HL-60 (cell line): ENCODE results near the gene MAMDC2.

Experiments used
- DNase-seq, 2 experiments: peaks; one replicate each; pipeline ENCODE4 v3.0.0-alpha.2; 2010 to 2020; ENCODE audit warnings: low read depth in 1 of 2, low spot score in 1 of 2
- H3K27ac ChIP-seq: fragments of 250-450 bp; sonication (Bioruptor Pico); replicated peaks from 2 replicates; pipeline ENCODE4 v1.5.1; 2020; ENCODE audit warnings: mild to moderate bottlenecking, moderate library complexity
- H3K27me3 ChIP-seq: fragments of 250-450 bp; sonication (Bioruptor Pico); 2 replicates; pipeline ENCODE4 v1.5.1; 2021; ENCODE audit warnings: mild to moderate bottlenecking, moderate library complexity; ENCODE audit not compliant: insufficient read depth, poor library complexity, severe bottlenecking
- H3K4me3 ChIP-seq: replicated peaks from 2 replicates; pipeline ENCODE4 v1.5.1; 2011; ENCODE audit warnings: mild to moderate bottlenecking, control low read depth, low read length; ENCODE audit not compliant: insufficient read depth
- CTCF ChIP-seq: IDR thresholded peaks from one replicate; pipeline ENCODE4 v1.5.1; 2011; ENCODE audit warnings: low read length, control low read depth, inconsistent platforms; ENCODE audit not compliant: insufficient read depth
- GABPA ChIP-seq: IDR thresholded peaks from 2 replicates; pipeline ENCODE4 v1.6.1; 2012; ENCODE audit warnings: low read depth
- POLR2AphosphoS5 ChIP-seq: IDR thresholded peaks from 2 replicates; pipeline ENCODE4 v1.6.1; 2012; ENCODE audit warnings: low read depth
- REST ChIP-seq: IDR thresholded peaks from 2 replicates; pipeline ENCODE4 v1.6.1; 2012; ENCODE audit warnings: low read depth; ENCODE audit not compliant: insufficient replicate concordance
- SPI1 ChIP-seq: IDR thresholded peaks from 2 replicates; pipeline ENCODE4 v1.6.1; 2012; ENCODE audit warnings: low read depth, mild to moderate bottlenecking, borderline replicate concordance

MAMDC2 gene

GRCh38 chr9:70052768-70053167 is 9.1 kb downstream of the MAMDC2 start:
- no peak for DNase-seq
- Histone ChIP-seq H3K27me3 (no peaks in the 10 kb centered on the region), H3K27ac (no peak overlapping the region), H3K4me3 (no peak overlapping the region)
- TF ChIP-seq SPI1 (no peak), CTCF (no peak), POLR2AphosphoS5 (no peak), GABPA (no peak), REST (no peak)

GRCh38 chr9:70053864-70054263 is 10.2 kb downstream of the MAMDC2 start:
- Histone ChIP-seq H3K27ac (no peak overlapping the region), H3K27me3 (no peaks in the 10 kb centered on the region), H3K4me3 (no peak overlapping the region)
- DNase-seq: no peak
- TF ChIP-seq POLR2AphosphoS5: no peak

GRCh38 chr9:70054521-70054920 is 10.9 kb downstream of the MAMDC2 start:
- no peak for DNase-seq
- Histone ChIP-seq H3K27me3 (no peaks in the 10 kb centered on the region), H3K27ac (no peak overlapping the region), H3K4me3 (no peak overlapping the region)
- TF ChIP-seq SPI1 (no peak), CTCF (no peak), POLR2AphosphoS5 (no peak), GABPA (no peak), REST (no peak)

- H3K27me3 ChIP-seq: no peaks in the 10 kb centered on the region
- H3K27ac ChIP-seq: no peak overlapping the region
- no peak for DNase-seq
- no peak overlapping the region for H3K4me3 ChIP-seq
- no peak for TF ChIP-seq GABPA
- no peak for TF ChIP-seq REST
- TF ChIP-seq CTCF: no peak
- TF ChIP-seq SPI1: no peak
- TF ChIP-seq POLR2AphosphoS5: no peak
Measured at GRCh38 chr9:70055406-70056210, 12.0 kb downstream of the MAMDC2 start.
